IMR-90 (cell line): ENCODE data around the gene CLNK.

Source experiments
- CEBPB ChIP-seq: IDR thresholded peaks from 2 replicates; pipeline ENCODE4 v1.6.1; 2012; ENCODE audit warnings: low read depth, low read length, improper control_type of control experiment
- CTCF ChIP-seq: conservative IDR thresholded peaks from 2 replicates; pipeline ENCODE4 v1.5.1; 2012; ENCODE audit warnings: mild to moderate bottlenecking, low read depth, low read length, improper control_type of control experiment

- TF ChIP-seq CTCF (no peak), CEBPB (no peak)
Observed at GRCh38 chr4:10728016-10728415, 43.4 kb upstream of the CLNK start.
